IMR-90 (cell line): ENCODE measurements around the gene CELF5. TPM values are rescaled to one million over a fixed set of nuclear protein-coding genes. Genes with fewer than 3 reads are reported as not detected.

Experiments used
- ATAC-seq: fragments of 200-7000 bp; cut with Tn5 transposase; 2 replicates; pipeline ENCODE4 v1.9.1; 2020; ENCODE audit warnings: low read depth, mild to moderate bottlenecking, moderate library complexity
- BruUV-seq: library from RNA; stranded (reverse); fragments of 400-500 nt; replicated peaks from 2 replicates; lab custom pipeline; 2021; lab: Mats Ljungman, UMichigan
- CTCF ChIA-PET: fragments of 300-600 bp; formaldehyde crosslinking; extraction: SDS; loops from one replicate; lab custom pipeline; 2021; ENCODE audit warnings: antibody characterized with exemption; lab: Yijun Ruan, JAX
- POLR2A ChIA-PET: fragments of 300-600 bp; sonication (Branson Sonifier 250); formaldehyde crosslinking; loops from one replicate; lab custom pipeline; 2022; ENCODE audit warnings: antibody characterized with exemption; ENCODE audit not compliant: unreplicated experiment; lab: Charles Lee
- DNase-seq: peaks from one replicate; pipeline ENCODE4 v3.0.0; 2013
- H2AFZ ChIP-seq: replicated peaks from 2 replicates; pipeline ENCODE3; 2013; ENCODE audit warnings: low read length, mild to moderate bottlenecking; ENCODE audit not compliant: poor library complexity
- H2AK5ac ChIP-seq: 2 replicates; pipeline ENCODE4 v1.6.1; 2013; ENCODE audit warnings: low read depth, low read length, inconsistent platforms
- H2AK9ac ChIP-seq: replicated peaks from 2 replicates; pipeline ENCODE3; 2013; ENCODE audit warnings: mild to moderate bottlenecking, low read depth, low read length, moderate library complexity; ENCODE audit not compliant: poor library complexity
- H2BK120ac ChIP-seq: 2 replicates; pipeline ENCODE4 v1.6.1; 2013; ENCODE audit warnings: low read depth, low read length, inconsistent platforms
- H2BK15ac ChIP-seq: 3 replicates; pipeline ENCODE4 v1.6.1; 2013; ENCODE audit warnings: low read depth, low read length, inconsistent platforms
- H2BK20ac ChIP-seq: 2 replicates; pipeline ENCODE4 v1.6.1; 2013; ENCODE audit warnings: low read depth, mild to moderate bottlenecking, inconsistent platforms, low read length, moderate library complexity
- H2BK5ac ChIP-seq: 2 replicates; pipeline ENCODE4 v1.6.1; 2013; ENCODE audit warnings: mild to moderate bottlenecking, low read depth, low read length, inconsistent platforms; ENCODE audit not compliant: poor library complexity, severe bottlenecking
- H3K14ac ChIP-seq: replicated peaks from 2 replicates; pipeline ENCODE4 v1.6.1; 2013; ENCODE audit warnings: low read depth, low read length, inconsistent platforms
- H3K18ac ChIP-seq: 2 replicates; pipeline ENCODE4 v1.6.1; 2013; ENCODE audit warnings: low read depth, low read length, control low read depth
- H3K23ac ChIP-seq: 2 replicates; pipeline ENCODE4 v1.6.1; 2013; ENCODE audit warnings: low read depth, low read length, inconsistent platforms
- H3K27ac ChIP-seq: 2 replicates; pipeline ENCODE4 v1.5.1; 2013; ENCODE audit warnings: mild to moderate bottlenecking, control low read depth, low read length; ENCODE audit not compliant: insufficient read depth
- H3K27me3 ChIP-seq: 2 replicates; pipeline ENCODE4 v1.6.1; 2013; ENCODE audit warnings: low read length; ENCODE audit not compliant: control insufficient read depth, insufficient read depth
- H3K36me3 ChIP-seq: 2 replicates; pipeline ENCODE4 v1.6.1; 2013; ENCODE audit warnings: low read length, mixed read lengths; ENCODE audit not compliant: control insufficient read depth, insufficient read depth
- H3K4ac ChIP-seq: 2 replicates; pipeline ENCODE4 v1.6.1; 2013; ENCODE audit warnings: low read depth, low read length, inconsistent platforms
- H3K4me1 ChIP-seq: 2 replicates; pipeline ENCODE4 v1.6.1; 2013; ENCODE audit warnings: low read length, mixed read lengths; ENCODE audit not compliant: control insufficient read depth, insufficient read depth
- H3K4me2 ChIP-seq: 2 replicates; pipeline ENCODE4 v1.6.1; 2013; ENCODE audit warnings: low read depth, mild to moderate bottlenecking, control low read depth, low read length, moderate library complexity
- H3K4me3 ChIP-seq: 2 replicates; pipeline ENCODE4 v1.5.1; 2013; ENCODE audit warnings: low read depth, mild to moderate bottlenecking, control low read depth, low read length, moderate library complexity; ENCODE audit not compliant: insufficient read depth
- H3K56ac ChIP-seq: 2 replicates; pipeline ENCODE4 v1.6.1; 2013; ENCODE audit warnings: low read length, inconsistent platforms; ENCODE audit not compliant: insufficient read depth; ENCODE audit errors: extremely low read depth
- H3K79me1 ChIP-seq, 2 experiments: 2 replicates each; pipeline ENCODE4 v1.6.1; 2013; ENCODE audit warnings: low read length in 2 of 2, inconsistent platforms in 1 of 2, low read depth in 1 of 2
- H3K9ac ChIP-seq: 2 replicates; pipeline ENCODE4 v1.6.1; 2013; ENCODE audit warnings: low read depth, low read length, control low read depth
- H3K9me1 ChIP-seq: 2 replicates; pipeline ENCODE4 v1.6.1; 2013; ENCODE audit warnings: low read length, inconsistent platforms; ENCODE audit not compliant: insufficient read depth
- H3K9me3 ChIP-seq: 2 replicates; pipeline ENCODE4 v1.6.1; 2013; ENCODE audit warnings: low read length; ENCODE audit not compliant: control insufficient read depth, insufficient read depth
- H4K20me1 ChIP-seq: 2 replicates; pipeline ENCODE4 v1.6.1; 2013; ENCODE audit warnings: low read length, inconsistent platforms; ENCODE audit not compliant: insufficient read depth
- H4K5ac ChIP-seq: 2 replicates; pipeline ENCODE4 v1.6.1; 2013; ENCODE audit warnings: mild to moderate bottlenecking, low read depth, low read length, control low read depth
- H4K8ac ChIP-seq, 2 experiments: 2 replicates each; pipeline ENCODE4 v1.6.1; 2013; ENCODE audit warnings: low read depth in 2 of 2, low read length in 2 of 2, control low read depth in 1 of 2, inconsistent platforms in 1 of 2
- H4K91ac ChIP-seq: 2 replicates; pipeline ENCODE4 v1.6.1; 2013; ENCODE audit warnings: low read depth, low read length, inconsistent platforms; ENCODE audit not compliant: insufficient read depth
- MXI1 ChIP-seq: IDR thresholded peaks from 2 replicates; pipeline ENCODE4 v1.6.1; 2012; ENCODE audit warnings: low read depth, mild to moderate bottlenecking, low read length, moderate library complexity, borderline replicate concordance
- USF2 ChIP-seq: fragments of 150-350 bp; IDR thresholded peaks from 2 replicates; pipeline ENCODE4 v1.6.1; 2017; ENCODE audit warnings: mild to moderate bottlenecking, antibody characterized with exemption, low read length, low read depth
- WGBS, 2 experiments: methylation state at CpG; one replicate each; pipeline versions ENCODE4 v1.1.5 to v1.1.7; 2013; ENCODE audit warnings: missing lambda C conversion rate in 2 of 2; ENCODE audit not compliant: insufficient read length in 1 of 2; ENCODE audit errors: extremely low coverage in 2 of 2; 5-methylcytosine and 5-hydroxymethylcytosine counted together
- dilution Hi-C: fragments of 300-500 bp; cut with HindIII; formaldehyde crosslinking; loops from one replicate; pipeline ENCODE4 v1.14.3; 2018; ENCODE audit warnings: low sequenced_read_pairs; ENCODE audit not compliant: unreplicated experiment
- in situ Hi-C: fragments of 300-500 bp; cut with MboI; formaldehyde crosslinking; loops from 3 replicates; pipeline ENCODE4 v1.14.3; 2019; ENCODE audit warnings: low sequenced_read_pairs, inconsistent platforms, mixed read lengths
- intact Hi-C: fragments of 100-400 bp; cut with micrococcal nuclease; formaldehyde crosslinking; loops from 2 replicates; pipeline ENCODE4 v1.10.0; 2022
- polyA plus RNA-seq, 3 experiments: library from polyadenylated mRNA; depleted of rRNA; stranded (reverse); fragments of >200 nt; gene quantifications; 2 replicates each; pipeline ENCODE4 v1.2.3, GENCODE V29; 2012; ENCODE audit warnings: low replicate concordance in 1 of 3
- total RNA-seq: library from RNA; depleted of rRNA; stranded (reverse); fragments of >200 nt; gene quantifications from 2 replicates; pipeline ENCODE4 v1.2.3, GENCODE V29; 2012

The CELF5 gene
- total and polyA plus RNA-seq, 2 of the 4 experiments (the other 2 are of a cell fraction), result 0.02 TPM; not detected in 1

GRCh38 chr19:3207461-3208242 lies 16.8 kb upstream of the CELF5 start:
- Histone ChIP-seq H3K56ac (no peak overlapping the region), H3K4me1 (no peaks in the 10 kb centered on the region), H4K20me1 (peaks cover 13% of the 10 kb centered on the region), H2BK5ac (no peak overlapping the region), H2BK20ac (no peak overlapping the region), H4K91ac (no peak overlapping the region), H3K4ac (no peak overlapping the region), H2AFZ (no peak overlapping the region), H4K8ac (no peak overlapping the region), H2AK5ac (no peak overlapping the region), H2BK120ac (no peak overlapping the region), H3K4me3 (no peak overlapping the region), H4K5ac (no peak overlapping the region), H3K79me1 (no peaks in the 10 kb centered on the region), H2AK9ac (no peak overlapping the region), H3K9me1 (no peaks in the 10 kb centered on the region), H3K9me3 (no peaks in the 10 kb centered on the region), H2BK15ac (no peak overlapping the region), H3K9ac (no peak overlapping the region), H3K4me2 (no peak overlapping the region), H3K27ac (no peak overlapping the region), H3K18ac (no peak overlapping the region), H3K27me3 (no peaks in the 10 kb centered on the region), H3K14ac (no peak overlapping the region), H3K23ac (no peak overlapping the region), H3K36me3 (peaks cover 22% of the 10 kb centered on the region)
- DNase-seq (no peak), ATAC-seq (no peak)
- in situ Hi-C loops (no loop called here), dilution Hi-C loops (no loop called here), intact Hi-C loops (no loop called here)
- CTCF ChIA-PET, result no interaction called here
- TF ChIP-seq MXI1, result no peak
- peak; percentile 22; the same call in 1 of the 2 replicates for TF ChIP-seq USF2
- POLR2A ChIA-PET, result no interaction called here
- BruUV-seq, result TSS peak; percentile 74
- 96% methylated on average over 14 of the region's 43 CpGs; no CpG with 5 or more reads in 1 of the 2 experiments for WGBS, 2 experiments
